Panc1 (cell line): Measurements from ENCODE around the gene DDX1. TPM values are rescaled to one million over a fixed set of nuclear protein-coding genes. Genes with fewer than 3 reads are reported as not detected.

Source experiments
- ATAC-seq: fragments of 200-7000 bp; cut with Tn5 transposase; 2 replicates; pipeline ENCODE4 v1.9.1; 2020; ENCODE audit warnings: mild to moderate bottlenecking, moderate library complexity
- BruUV-seq: library from RNA; stranded (reverse); fragments of 400-500 nt; replicated peaks from 2 replicates; lab custom pipeline; 2021; lab: Mats Ljungman, UMichigan
- CTCF ChIA-PET: fragments of 300-600 bp; sonication (Branson Sonifier 250); formaldehyde crosslinking; loops from one replicate; lab custom pipeline; 2022; ENCODE audit warnings: antibody characterized with exemption; lab: Charles Lee
- POLR2A ChIA-PET: fragments of 300-600 bp; sonication (Branson Sonifier 250); formaldehyde crosslinking; loops from one replicate; lab custom pipeline; 2022; ENCODE audit warnings: antibody characterized with exemption; lab: Charles Lee
- DNase-seq: peaks from one replicate; pipeline ENCODE4 v3.0.0-alpha.2; 2010; ENCODE audit warnings: low read depth, low spot score
- H3K27ac ChIP-seq: 2 replicates; pipeline ENCODE4 v1.5.1; 2011; ENCODE audit warnings: mild to moderate bottlenecking, low read length, inconsistent platforms
- H3K27me3 ChIP-seq: fragments of 200-500 bp; sonication (Bioruptor generic); 2 replicates; pipeline ENCODE4 v1.6.0; 2014; ENCODE audit warnings: low read length, inconsistent platforms; ENCODE audit not compliant: control insufficient read depth, insufficient read depth
- H3K36me3 ChIP-seq: fragments of 200-500 bp; sonication (Bioruptor generic); 2 replicates; pipeline ENCODE4 v1.5.1; 2014; ENCODE audit warnings: inconsistent platforms, mild to moderate bottlenecking, low read length, moderate library complexity; ENCODE audit not compliant: control insufficient read depth, insufficient read depth
- H3K4me1 ChIP-seq: 2 replicates; pipeline ENCODE4 v1.5.1; 2011; ENCODE audit warnings: inconsistent platforms, mild to moderate bottlenecking, low read length, moderate library complexity; ENCODE audit not compliant: control insufficient read depth, insufficient read depth
- H3K4me3 ChIP-seq, 2 experiments: 2 replicates each; pipeline ENCODE4 v1.5.1; 2011 to 2012; ENCODE audit warnings: low read depth in 2 of 2, low read length in 2 of 2, mild to moderate bottlenecking in 2 of 2, inconsistent platforms in 1 of 2, moderate library complexity in 1 of 2
- H3K9me3 ChIP-seq: fragments of 200-500 bp; sonication (Bioruptor generic); 2 replicates; pipeline ENCODE4 v1.5.1; 2014; ENCODE audit warnings: low read depth, mild to moderate bottlenecking, inconsistent platforms, low read length, moderate library complexity; ENCODE audit not compliant: control insufficient read depth, insufficient read depth
- CTCF ChIP-seq: fragments of 450-650 bp; IDR thresholded peaks from 2 replicates; pipeline ENCODE4 v1.5.1; 2017; ENCODE audit warnings: mild to moderate bottlenecking
- POLR2AphosphoS5 ChIP-seq: IDR thresholded peaks from 2 replicates; pipeline ENCODE4 v1.6.1; 2012; ENCODE audit warnings: mild to moderate bottlenecking, low read depth, low read length, moderate library complexity
- SIN3A ChIP-seq: IDR thresholded peaks from 2 replicates; pipeline ENCODE4 v1.6.1; 2012; ENCODE audit warnings: low read depth, mild to moderate bottlenecking, low read length, moderate library complexity, borderline replicate concordance; ENCODE audit not compliant: insufficient read depth
- TCF7L2 ChIP-seq: IDR thresholded peaks from 2 replicates; pipeline ENCODE4 v1.6.1; 2011; ENCODE audit warnings: mild to moderate bottlenecking, low read depth, low read length, inconsistent platforms
- in situ Hi-C: cut with HindIII; loops from 2 replicates; pipeline ENCODE4 v1.10.0; 2016; ENCODE audit warnings: low sequenced_read_pairs, low pct_unique_long_range_greater_than_20kb
- intact Hi-C: fragments of 100-400 bp; cut with micrococcal nuclease; formaldehyde crosslinking; loops from one replicate; pipeline ENCODE4 v1.10.0; 2022; ENCODE audit not compliant: unreplicated experiment
- total RNA-seq: library from RNA; stranded (reverse); gene quantifications from one replicate; pipeline ENCODE4 v1.2.1, GENCODE V29; 2021; ENCODE audit not compliant: unreplicated experiment
- TF ChIP-seq, protein P1 (sequence below), 2 experiments: IDR thresholded peaks; 2 replicates each; pipeline ENCODE4 v1.6.1; 2011 to 2012; ENCODE audit warnings: low read depth in 2 of 2, control low read depth in 1 of 2, low read length in 1 of 2, mild to moderate bottlenecking in 1 of 2, moderate library complexity in 1 of 2; ENCODE audit not compliant: insufficient read depth in 1 of 2

Gene DDX1
- total RNA-seq, 1 experiment from 2014 or later = 102 TPM

DNA sequence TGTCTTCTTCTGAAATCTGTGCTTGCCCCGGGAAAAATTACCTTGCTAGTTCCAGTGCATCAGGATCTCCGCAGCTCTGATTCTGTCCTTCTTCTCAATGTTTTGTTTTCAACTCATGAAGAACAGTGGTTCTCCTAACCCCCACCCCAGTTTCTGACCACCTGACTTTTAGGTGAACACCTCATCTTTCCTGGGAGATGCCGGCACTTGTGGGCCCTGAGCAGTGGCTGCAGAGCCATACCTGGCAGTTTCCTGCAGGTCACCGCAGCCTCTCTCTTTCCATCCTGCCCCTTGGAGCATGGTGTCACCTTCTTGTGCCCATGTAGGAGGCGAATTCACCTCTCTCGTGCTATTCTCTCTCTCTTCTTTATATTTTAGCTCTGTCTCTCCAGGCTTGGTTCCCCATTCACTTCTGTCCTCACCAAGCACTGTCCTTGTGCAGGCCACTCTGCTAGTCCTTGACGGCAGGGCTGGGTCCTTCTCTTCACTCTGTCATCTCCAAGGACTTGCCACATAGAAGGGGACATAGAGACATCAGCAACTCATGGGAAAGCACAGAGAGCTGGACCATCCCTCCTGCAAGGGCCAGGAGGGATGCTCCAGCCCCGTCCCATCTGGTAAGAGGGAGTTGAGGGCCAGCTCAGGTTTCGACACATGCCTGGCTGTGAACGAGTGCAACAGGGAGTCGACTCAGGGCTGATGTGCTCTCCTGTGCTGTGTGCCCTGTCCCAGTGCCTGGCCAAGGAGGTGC lies 59.1 kb downstream of the DDX1 start:
- no TSS peak for BruUV-seq
- no peaks in the 10 kb centered on the region for H3K9me3 ChIP-seq
- no peak for DNase-seq
- ATAC-seq = no peak
- H3K4me1 ChIP-seq = no peaks in the 10 kb centered on the region
- H3K36me3 ChIP-seq = no peaks in the 10 kb centered on the region
- no peaks in the 10 kb centered on the region for H3K27me3 ChIP-seq
- ChIA-PET CTCF (no interaction called here), POLR2A (no interaction called here)
- intact Hi-C loops (no loop called here), in situ Hi-C loops (no loop called here)
- TF ChIP-seq TCF7L2 = no peak
- TF ChIP-seq CTCF = no peak
- TF ChIP-seq, protein P1, sequence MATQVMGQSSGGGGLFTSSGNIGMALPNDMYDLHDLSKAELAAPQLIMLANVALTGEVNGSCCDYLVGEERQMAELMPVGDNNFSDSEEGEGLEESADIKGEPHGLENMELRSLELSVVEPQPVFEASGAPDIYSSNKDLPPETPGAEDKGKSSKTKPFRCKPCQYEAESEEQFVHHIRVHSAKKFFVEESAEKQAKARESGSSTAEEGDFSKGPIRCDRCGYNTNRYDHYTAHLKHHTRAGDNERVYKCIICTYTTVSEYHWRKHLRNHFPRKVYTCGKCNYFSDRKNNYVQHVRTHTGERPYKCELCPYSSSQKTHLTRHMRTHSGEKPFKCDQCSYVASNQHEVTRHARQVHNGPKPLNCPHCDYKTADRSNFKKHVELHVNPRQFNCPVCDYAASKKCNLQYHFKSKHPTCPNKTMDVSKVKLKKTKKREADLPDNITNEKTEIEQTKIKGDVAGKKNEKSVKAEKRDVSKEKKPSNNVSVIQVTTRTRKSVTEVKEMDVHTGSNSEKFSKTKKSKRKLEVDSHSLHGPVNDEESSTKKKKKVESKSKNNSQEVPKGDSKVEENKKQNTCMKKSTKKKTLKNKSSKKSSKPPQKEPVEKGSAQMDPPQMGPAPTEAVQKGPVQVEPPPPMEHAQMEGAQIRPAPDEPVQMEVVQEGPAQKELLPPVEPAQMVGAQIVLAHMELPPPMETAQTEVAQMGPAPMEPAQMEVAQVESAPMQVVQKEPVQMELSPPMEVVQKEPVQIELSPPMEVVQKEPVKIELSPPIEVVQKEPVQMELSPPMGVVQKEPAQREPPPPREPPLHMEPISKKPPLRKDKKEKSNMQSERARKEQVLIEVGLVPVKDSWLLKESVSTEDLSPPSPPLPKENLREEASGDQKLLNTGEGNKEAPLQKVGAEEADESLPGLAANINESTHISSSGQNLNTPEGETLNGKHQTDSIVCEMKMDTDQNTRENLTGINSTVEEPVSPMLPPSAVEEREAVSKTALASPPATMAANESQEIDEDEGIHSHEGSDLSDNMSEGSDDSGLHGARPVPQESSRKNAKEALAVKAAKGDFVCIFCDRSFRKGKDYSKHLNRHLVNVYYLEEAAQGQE (IDR thresholded peaks at IDR 0.05; ENCODE audit: insufficient read depth in 1 of 2, low read depth in 2 of 2, low read length in 1 of 2) = no peak
- no peak for TF ChIP-seq POLR2AphosphoS5
- TF ChIP-seq SIN3A = no peak
- H3K27ac ChIP-seq = no peak overlapping the region
- H3K4me3 ChIP-seq = no peak overlapping the region

GRCh38 chr2:15651367-15651727 lies 59.7 kb downstream of the DDX1 start:
- CTCF ChIA-PET = no interaction called here
- H3K27me3 ChIP-seq = no peaks in the 10 kb centered on the region

More at GRCh38 chr2:15651367-15651727, 59.7 kb downstream of the DDX1 start:
- BruUV-seq = no TSS peak
- DNase-seq = no peak
- POLR2A ChIA-PET = no interaction called here
- Histone ChIP-seq H3K27ac (no peak overlapping the region), H3K36me3 (no peaks in the 10 kb centered on the region), H3K4me1 (no peaks in the 10 kb centered on the region), H3K9me3 (no peaks in the 10 kb centered on the region), H3K4me3 (no peak overlapping the region)
- no peak for TF ChIP-seq POLR2AphosphoS5
- no peak for TF ChIP-seq CTCF
- intact Hi-C loops (no loop called here), in situ Hi-C loops (no loop called here)
- no peak for ATAC-seq
